ENCODE data around the gene SERPINA9. TPM values are rescaled to one million over a fixed set of nuclear protein-coding genes. Genes with fewer than 3 reads are reported as not detected.
"Not testable (repeated sequence)": the region's sequence is repeated elsewhere in the genome, so short reads cannot be mapped to it uniquely, and the experiment has no call there.

Gene SERPINA9
- total RNA-seq, 6 experiments from 2014 or later: 0.18 TPM; not detected in 5

DNA sequence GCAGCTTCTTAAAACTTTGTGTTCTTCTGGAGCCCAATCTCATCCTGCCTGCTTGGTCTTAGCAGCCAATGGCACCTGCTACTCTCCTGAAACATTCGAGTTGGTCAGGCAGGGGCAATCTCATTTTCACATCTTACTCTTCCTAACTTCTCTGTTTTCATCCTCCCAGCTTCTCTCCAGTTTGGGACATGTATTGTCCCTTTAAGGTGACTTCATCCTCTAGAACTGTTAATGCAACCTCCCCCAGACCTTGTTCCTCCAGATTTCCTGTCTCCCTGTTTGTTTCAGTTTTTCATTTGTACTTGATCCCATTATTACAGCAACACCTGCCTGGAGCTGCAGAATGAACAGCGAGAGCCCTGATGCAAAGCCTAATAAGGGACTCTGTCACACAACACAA, 54.7 kb downstream of the SERPINA9 start:
- Histone ChIP-seq H3K4me1 (no peaks in the 10 kb centered on the region), H3K4me3 (no peak overlapping the region), H3K9me3 (no peaks in the 10 kb centered on the region), H3K27ac (no peak overlapping the region), H3K27me3 (no peaks in the 10 kb centered on the region), H3K36me3 (no peaks in the 10 kb centered on the region)
- intact Hi-C loops (cut with DNase I): loop anchor here in 1 of 2 donors (10.0 kb wide), 1 partner anchor 123 kb away; no protein-coding TSS in a partner anchor
- no peak for TF ChIP-seq POLR2A (IDR thresholded peaks at IDR 0.05)
- no peak for TF ChIP-seq CTCF (IDR thresholded peaks at IDR 0.05)
- ATAC-seq: no peak
- no peak for DNase-seq
- WGBS (ENCODE audit: insufficient coverage, low coverage, low lambda C conversion rate, missing lambda C conversion rate): 58% methylated on average over 2 of the region's 2 CpGs

DNA sequence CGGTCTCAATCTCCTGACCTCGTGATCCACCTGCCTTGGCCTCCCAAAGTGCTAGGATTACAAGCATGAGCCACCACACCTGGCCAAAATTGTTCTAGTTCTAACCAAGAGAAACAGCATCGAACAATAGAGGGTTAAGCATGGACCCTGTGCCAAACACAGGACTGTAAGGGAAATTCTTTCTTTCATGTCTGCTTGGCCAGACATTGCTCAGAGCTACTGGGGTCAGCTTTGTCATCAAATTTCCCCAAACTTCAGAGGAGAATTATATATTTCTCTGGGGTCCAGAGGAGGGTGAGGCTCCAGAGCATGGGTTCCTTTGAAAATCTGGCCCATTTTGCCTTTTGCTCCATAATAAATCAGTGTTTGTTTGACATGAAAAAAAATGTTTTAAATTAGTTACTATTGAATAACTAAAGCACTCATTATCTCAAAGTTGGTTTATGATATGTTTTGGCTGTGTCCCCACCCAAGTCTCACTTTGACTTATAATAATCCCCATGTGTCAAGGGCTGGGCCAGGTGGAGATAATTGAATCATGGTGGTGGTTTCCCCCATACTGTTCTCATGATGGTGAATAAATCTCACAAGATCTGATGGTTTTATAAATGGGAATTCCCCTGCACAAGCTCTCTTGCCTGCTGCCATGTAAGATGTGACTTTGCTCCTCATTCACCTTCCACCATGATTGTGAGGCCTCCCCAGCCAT, 58.3 kb downstream of the SERPINA9 start:
- H3K27ac ChIP-seq; H3K9me3 ChIP-seq; H3K27me3 ChIP-seq; H3K36me3 ChIP-seq; DNase-seq; H3K4me1 ChIP-seq; H3K4me3 ChIP-seq; ATAC-seq; intact Hi-C loops (cut with DNase I): not testable (repeated sequence)
- WGBS (ENCODE audit: insufficient coverage, low coverage, low lambda C conversion rate, missing lambda C conversion rate): 67% methylated on average over 2 of the region's 3 CpGs

Other genes starting within 250 kb of the SERPINA9 start
- gene SERPINA10, start 182.9 kb downstream of the SERPINA9 start, total RNA-seq: 100 to 1,000 TPM; 114 to 400 (median 239) TPM
- 100 to 1,000 TPM; 185 to 407 (median 236) TPM for gene SERPINA6, start 152.9 kb downstream of the SERPINA9 start, total RNA-seq
- gene SERPINA2, start 109.5 kb downstream of the SERPINA9 start, total RNA-seq: not detected
- over 10,000 TPM; 18,575 to 39,670 (median 31,917) TPM for gene SERPINA1, start 87.6 kb downstream of the SERPINA9 start, total RNA-seq
- 100 to 1,000 TPM in 4 of 6 experiments, 10 to 100 TPM in 2; 79.7 to 414 (median 172) TPM for gene SERPINA11, start 23.4 kb downstream of the SERPINA9 start, total RNA-seq
- 1 to 10 TPM in 1 of 6 experiments, under 1 TPM in 2, not detected in 3; 0.26 to 2.8 (median 0.39) TPM for gene SERPINA12, start 33.3 kb upstream of the SERPINA9 start, total RNA-seq
- gene SERPINA4, start 85.2 kb upstream of the SERPINA9 start, total RNA-seq: 100 to 1,000 TPM in 4 of 6 experiments, 10 to 100 TPM in 2; 41.2 to 204 (median 145) TPM
- 100 to 1,000 TPM in 4 of 6 experiments, 10 to 100 TPM in 2; 24.7 to 317 (median 167) TPM for gene SERPINA5, start 105.2 kb upstream of the SERPINA9 start, total RNA-seq
- gene SERPINA3, start 136.2 kb upstream of the SERPINA9 start, total RNA-seq: over 10,000 TPM in 2 of 6 experiments, 1,000 to 10,000 TPM in 4; 5,211 to 12,749 (median 8,707) TPM

All from right lobe of liver (tissue), 6 donors.